Brain pericyte (primary cell): Measurements from ENCODE around the gene AURKA.
"Not testable (repeated sequence)": the region's sequence is repeated elsewhere in the genome, so short reads cannot be mapped to it uniquely, and the experiment has no call there.

Experiments used
- DNase-seq: peaks from one replicate; pipeline ENCODE4 v3.0.0-alpha.2; 2012; ENCODE audit warnings: low read depth, low spot score

AURKA gene

GRCh38 chr20:56359212-56360132 is 32.5 kb downstream of the AURKA start:
- DNase-seq = peak; percentile 15

- peak; percentile 42 for DNase-seq
Observed at GRCh38 chr20:56358600-56359211, 33.3 kb downstream of the AURKA start, which contains the start of gene FAM210B. FAM210B (plus strand) TSS chr20:56358974; CDS start chr20:56359006, 32 bp downstream.

GRCh38 chr20:56358070-56358469 is 33.9 kb downstream of the AURKA start:
- no peak for DNase-seq

- no peak for DNase-seq
Observed at GRCh38 chr20:56353356-56353755, 38.7 kb downstream of the AURKA start.

- no peak for DNase-seq
Observed at GRCh38 chr20:56352345-56353055, 39.5 kb downstream of the AURKA start.

GRCh38 chr20:56350842-56351241 is 41.2 kb downstream of the AURKA start:
- DNase-seq = no peak

- no peak for DNase-seq
Observed at GRCh38 chr20:56348746-56349145, 43.3 kb downstream of the AURKA start.

GRCh38 chr20:56348305-56348693 is 43.7 kb downstream of the AURKA start:
- DNase-seq = no peak

- DNase-seq = no peak
Observed at GRCh38 chr20:56347628-56348304, 44.2 kb downstream of the AURKA start.

- no peak for DNase-seq
Observed at GRCh38 chr20:56345911-56346310, 46.1 kb downstream of the AURKA start.

- DNase-seq = no peak
Observed at GRCh38 chr20:56343861-56344381, 48.1 kb downstream of the AURKA start.

- DNase-seq = no peak
Observed at GRCh38 chr20:56342783-56343182, 49.2 kb downstream of the AURKA start.

- DNase-seq = not testable (repeated sequence)
Observed at GRCh38 chr20:56336709-56337108, 55.3 kb downstream of the AURKA start.

GRCh38 chr20:56328861-56329260 is 63.2 kb downstream of the AURKA start:
- DNase-seq = no peak

GRCh38 chr20:56324806-56325205 is 67.2 kb downstream of the AURKA start:
- DNase-seq = no peak

GRCh38 chr20:56323656-56324055 is 68.4 kb downstream of the AURKA start:
- no peak for DNase-seq

GRCh38 chr20:56323206-56323605 is 68.8 kb downstream of the AURKA start:
- DNase-seq = no peak

- DNase-seq = no peak
Observed at GRCh38 chr20:56322681-56323080, 69.3 kb downstream of the AURKA start.
